Measurements from ENCODE around the gene MPZL1.

Gene MPZL1

GRCh38 chr1:167776616-167777268 lies 55.0 kb downstream of the MPZL1 start:
- Histone ChIP-seq H3K9ac (ENCODE audit: insufficient read length) (no peak overlapping the region), H3K27ac (peak overlapping the region; percentile 30; the same call in 1 of the 2 replicates), H3K4me3 (no peak overlapping the region), H3K9me3 (ENCODE audit: low read depth, low read length) (peaks cover 7% of the 10 kb centered on the region; the same call in 1 of the 2 replicates), H3K36me3 (ENCODE audit: insufficient read depth, low read length) (peaks cover 37% of the 10 kb centered on the region)
- TF ChIP-seq FOXP2 (optimal IDR thresholded peaks at IDR 0.05; ENCODE audit: control extremely low read depth, extremely low read length, insufficient read depth) = no peak
- TF ChIP-seq EZH2 (IDR thresholded peaks at IDR 0.05) = no peak
- no peak for TF ChIP-seq POLR2AphosphoS5 (IDR thresholded peaks at IDR 0.05; ENCODE audit: borderline replicate concordance, low read depth, low read length)
- DNase-seq (ENCODE audit: low read depth, low spot score) = no peak

- no peak overlapping the region for H3K27ac ChIP-seq
- peaks cover 35% of the 10 kb centered on the region for H3K36me3 ChIP-seq (ENCODE audit: insufficient read depth, low read length)
- no peak overlapping the region for H3K9ac ChIP-seq (ENCODE audit: insufficient read length)
- DNase-seq (ENCODE audit: low read depth, low spot score) = no peak
- no peak overlapping the region for H3K4me3 ChIP-seq
- H3K9me3 ChIP-seq (ENCODE audit: low read depth, low read length) = peaks cover 7% of the 10 kb centered on the region; the same call in 1 of the 2 replicates
- no peak for TF ChIP-seq POLR2AphosphoS5 (IDR thresholded peaks at IDR 0.05; ENCODE audit: borderline replicate concordance, low read depth, low read length)
- no peak for TF ChIP-seq FOXP2 (optimal IDR thresholded peaks at IDR 0.05; ENCODE audit: control extremely low read depth, extremely low read length, insufficient read depth)
- TF ChIP-seq EZH2 (IDR thresholded peaks at IDR 0.05) = no peak
Measured at GRCh38 chr1:167777269-167777650, 55.5 kb downstream of the MPZL1 start.

GRCh38 chr1:167781558-167781957 lies 59.8 kb downstream of the MPZL1 start:
- Histone ChIP-seq H3K4me3 (no peak overlapping the region), H3K9ac (ENCODE audit: insufficient read length) (no peak overlapping the region), H3K27ac (no peak overlapping the region), H3K9me3 (ENCODE audit: low read depth, low read length) (peaks cover 7% of the 10 kb centered on the region; the same call in 1 of the 2 replicates), H3K36me3 (ENCODE audit: insufficient read depth, low read length) (peaks cover 20% of the 10 kb centered on the region)
- TF ChIP-seq FOXP2 (optimal IDR thresholded peaks at IDR 0.05; ENCODE audit: control extremely low read depth, extremely low read length, insufficient read depth) = no peak
- TF ChIP-seq EZH2 (IDR thresholded peaks at IDR 0.05) = no peak
- no peak for TF ChIP-seq POLR2AphosphoS5 (IDR thresholded peaks at IDR 0.05; ENCODE audit: borderline replicate concordance, low read depth, low read length)
- DNase-seq (ENCODE audit: low read depth, low spot score) = no peak

GRCh38 chr1:167782946-167783345 lies 61.2 kb downstream of the MPZL1 start:
- no peak for DNase-seq (ENCODE audit: low read depth, low spot score)
- Histone ChIP-seq H3K27ac (no peak overlapping the region), H3K4me3 (no peak overlapping the region), H3K36me3 (ENCODE audit: insufficient read depth, low read length) (peaks cover 16% of the 10 kb centered on the region; the same call in 1 of the 2 replicates), H3K9ac (ENCODE audit: insufficient read length) (no peak overlapping the region), H3K9me3 (ENCODE audit: low read depth, low read length) (peaks cover 7% of the 10 kb centered on the region; the same call in 1 of the 2 replicates)
- TF ChIP-seq EZH2 (IDR thresholded peaks at IDR 0.05) (no peak), POLR2AphosphoS5 (IDR thresholded peaks at IDR 0.05; ENCODE audit: borderline replicate concordance, low read depth, low read length) (no peak)

GRCh38 chr1:167784876-167785550 lies 63.2 kb downstream of the MPZL1 start:
- Histone ChIP-seq H3K4me3 (no peak overlapping the region), H3K27ac (no peak overlapping the region), H3K9ac (ENCODE audit: insufficient read length) (no peak overlapping the region), H3K9me3 (ENCODE audit: low read depth, low read length) (peaks cover 7% of the 10 kb centered on the region; the same call in 1 of the 2 replicates), H3K36me3 (ENCODE audit: insufficient read depth, low read length) (peaks cover 15% of the 10 kb centered on the region; the same call in 1 of the 2 replicates)
- DNase-seq (ENCODE audit: low read depth, low spot score) = no peak
- TF ChIP-seq POLR2AphosphoS5 (IDR thresholded peaks at IDR 0.05; ENCODE audit: borderline replicate concordance, low read depth, low read length) (no peak), FOXP2 (optimal IDR thresholded peaks at IDR 0.05; ENCODE audit: control extremely low read depth, extremely low read length, insufficient read depth) (no peak)

- H3K36me3 ChIP-seq (ENCODE audit: insufficient read depth, low read length) = peaks cover 12% of the 10 kb centered on the region; the same call in 1 of the 2 replicates
- no peak for DNase-seq (ENCODE audit: low read depth, low spot score)
- no peak for TF ChIP-seq POLR2AphosphoS5 (IDR thresholded peaks at IDR 0.05; ENCODE audit: borderline replicate concordance, low read depth, low read length)
- no peak for TF ChIP-seq FOXP2 (optimal IDR thresholded peaks at IDR 0.05; ENCODE audit: control extremely low read depth, extremely low read length, insufficient read depth)
- TF ChIP-seq EZH2 (IDR thresholded peaks at IDR 0.05) = no peak
Measured at GRCh38 chr1:167786502-167786901, 64.7 kb downstream of the MPZL1 start.

GRCh38 chr1:167789501-167789900 lies 67.7 kb downstream of the MPZL1 start:
- no peaks in the 10 kb centered on the region for H3K9me3 ChIP-seq (ENCODE audit: low read depth, low read length)
- no peak for DNase-seq (ENCODE audit: low read depth, low spot score)
- no peak overlapping the region for H3K9ac ChIP-seq (ENCODE audit: insufficient read length)
- peaks cover 12% of the 10 kb centered on the region; the same call in 1 of the 2 replicates for H3K36me3 ChIP-seq (ENCODE audit: insufficient read depth, low read length)
- H3K27ac ChIP-seq = no peak overlapping the region
- H3K4me3 ChIP-seq = no peak overlapping the region
- no peak for TF ChIP-seq POLR2AphosphoS5 (IDR thresholded peaks at IDR 0.05; ENCODE audit: borderline replicate concordance, low read depth, low read length)
- no peak for TF ChIP-seq FOXP2 (optimal IDR thresholded peaks at IDR 0.05; ENCODE audit: control extremely low read depth, extremely low read length, insufficient read depth)
- TF ChIP-seq EZH2 (IDR thresholded peaks at IDR 0.05) = no peak

More at GRCh38 chr1:167786502-167786901, 64.7 kb downstream of the MPZL1 start:
- Histone ChIP-seq H3K9ac (ENCODE audit: insufficient read length) (no peak overlapping the region), H3K4me3 (no peak overlapping the region), H3K27ac (no peak overlapping the region), H3K9me3 (ENCODE audit: low read depth, low read length) (peaks cover under 1% of the 10 kb centered on the region; the same call in 1 of the 2 replicates)

GRCh38 chr1:167790117-167790516 lies 68.3 kb downstream of the MPZL1 start:
- Histone ChIP-seq H3K9ac (ENCODE audit: insufficient read length) (no peak overlapping the region), H3K27ac (no peak overlapping the region)
- DNase-seq (ENCODE audit: low read depth, low spot score) = no peak

More at GRCh38 chr1:167790117-167790516, 68.3 kb downstream of the MPZL1 start:
- H3K36me3 ChIP-seq (ENCODE audit: insufficient read depth, low read length) = peaks cover 12% of the 10 kb centered on the region; the same call in 1 of the 2 replicates
- no peak overlapping the region for H3K4me3 ChIP-seq
- no peaks in the 10 kb centered on the region for H3K9me3 ChIP-seq (ENCODE audit: low read depth, low read length)
- no peak for TF ChIP-seq EZH2 (IDR thresholded peaks at IDR 0.05)
- TF ChIP-seq POLR2AphosphoS5 (IDR thresholded peaks at IDR 0.05; ENCODE audit: borderline replicate concordance, low read depth, low read length) = no peak
- TF ChIP-seq FOXP2 (optimal IDR thresholded peaks at IDR 0.05; ENCODE audit: control extremely low read depth, extremely low read length, insufficient read depth) = no peak
